H9 (cell line): ENCODE results near the gene TOMM70. TPM values are rescaled to one million over a fixed set of nuclear protein-coding genes. Genes with fewer than 3 reads are reported as not detected.

ENCODE experiments used
- DNase-seq: peaks from one replicate; pipeline ENCODE4 v3.0.0-alpha.2; 2017
- H2AFZ ChIP-seq: one replicate; pipeline ENCODE4 v1.6.1; 2013; ENCODE audit warnings: mild to moderate bottlenecking, low read length, control low read depth, moderate library complexity
- H2AK5ac ChIP-seq: 2 replicates; pipeline ENCODE4 v1.6.1; 2013; ENCODE audit warnings: low read length, control low read depth, mixed read lengths; ENCODE audit not compliant: insufficient read length
- H2BK120ac ChIP-seq: one replicate; pipeline ENCODE4 v1.6.1; 2013; ENCODE audit warnings: low read depth, mild to moderate bottlenecking, low read length, control low read depth, inconsistent platforms; ENCODE audit not compliant: poor library complexity, severe bottlenecking
- H2BK12ac ChIP-seq: 2 replicates; pipeline ENCODE4 v1.6.1; 2013; ENCODE audit warnings: low read length, control low read depth, mixed read lengths, low read depth; ENCODE audit not compliant: insufficient read length
- H2BK15ac ChIP-seq: 2 replicates; pipeline ENCODE4 v1.6.1; 2013; ENCODE audit warnings: low read depth, low read length, control low read depth
- H2BK20ac ChIP-seq: one replicate; pipeline ENCODE4 v1.6.1; 2013; ENCODE audit warnings: low read depth, mild to moderate bottlenecking, low read length, control low read depth, inconsistent platforms; ENCODE audit not compliant: poor library complexity, severe bottlenecking
- H2BK5ac ChIP-seq: 2 replicates; pipeline ENCODE4 v1.6.1; 2013; ENCODE audit warnings: low read length, control low read depth, mixed read lengths; ENCODE audit not compliant: insufficient read length
- H3K14ac ChIP-seq: 2 replicates; pipeline ENCODE4 v1.6.1; 2013; ENCODE audit warnings: low read length, control low read depth; ENCODE audit not compliant: insufficient read depth
- H3K18ac ChIP-seq: 2 replicates; pipeline ENCODE4 v1.6.1; 2013; ENCODE audit warnings: low read depth, mild to moderate bottlenecking, mixed read lengths, low read length, control low read depth; ENCODE audit not compliant: insufficient read length
- H3K23ac ChIP-seq: 2 replicates; pipeline ENCODE4 v1.6.1; 2013; ENCODE audit warnings: low read length, control low read depth, mixed read lengths, low read depth; ENCODE audit not compliant: insufficient read length
- H3K23me2 ChIP-seq: 2 replicates; pipeline ENCODE4 v1.6.1; 2013; ENCODE audit warnings: low read depth, mild to moderate bottlenecking, mixed read lengths, low read length, control low read depth; ENCODE audit not compliant: insufficient read length, poor library complexity, severe bottlenecking
- H3K27ac ChIP-seq: 2 replicates; pipeline ENCODE4 v1.5.1; 2013; ENCODE audit warnings: low read length, control low read depth, mixed read lengths, low read depth; ENCODE audit not compliant: insufficient read length
- H3K27me3 ChIP-seq: 2 replicates; pipeline ENCODE4 v1.6.1; 2013; ENCODE audit warnings: low read length, control low read depth, inconsistent platforms; ENCODE audit not compliant: insufficient read depth
- H3K4ac ChIP-seq: 2 replicates; pipeline ENCODE4 v1.6.1; 2013; ENCODE audit warnings: low read depth, mild to moderate bottlenecking, control low read depth, inconsistent platforms, low read length, moderate library complexity
- H3K4me1 ChIP-seq: 2 replicates; pipeline ENCODE4 v1.6.1; 2013; ENCODE audit warnings: low read length, control low read depth, inconsistent platforms; ENCODE audit not compliant: insufficient read depth
- H3K4me2 ChIP-seq: 2 replicates; pipeline ENCODE4 v1.6.1; 2013; ENCODE audit warnings: low read length, control low read depth, mixed read lengths; ENCODE audit not compliant: insufficient read length, insufficient read depth
- H3K56ac ChIP-seq: 2 replicates; pipeline ENCODE4 v1.6.1; 2013; ENCODE audit warnings: low read depth, mild to moderate bottlenecking, mixed read lengths, low read length, control low read depth; ENCODE audit not compliant: insufficient read length
- H3K79me1 ChIP-seq: 2 replicates; pipeline ENCODE4 v1.6.1; 2013; ENCODE audit warnings: low read depth, mild to moderate bottlenecking, moderate library complexity, low read length, control low read depth, inconsistent platforms; ENCODE audit not compliant: insufficient read depth, poor library complexity, severe bottlenecking
- H3K79me2 ChIP-seq: 2 replicates; pipeline ENCODE4 v1.6.1; 2013; ENCODE audit warnings: low read length, control low read depth, inconsistent platforms; ENCODE audit not compliant: insufficient read depth
- H3K9ac ChIP-seq: 2 replicates; pipeline ENCODE4 v1.6.1; 2013; ENCODE audit warnings: low read length, control low read depth, mixed read lengths; ENCODE audit not compliant: insufficient read length; ENCODE audit errors: extremely low read depth
- H3K9me3 ChIP-seq: one replicate; pipeline ENCODE4 v1.6.1; 2013; ENCODE audit warnings: low read depth, low read length, inconsistent platforms; ENCODE audit not compliant: control insufficient read depth
- H3T11ph ChIP-seq: one replicate; pipeline ENCODE4 v1.6.1; 2013; ENCODE audit warnings: mild to moderate bottlenecking, low read length, control low read depth, inconsistent platforms
- H4K20me1 ChIP-seq: one replicate; pipeline ENCODE4 v1.6.1; 2013; ENCODE audit not compliant: control insufficient read depth, insufficient read length, insufficient read depth
- H4K5ac ChIP-seq: 2 replicates; pipeline ENCODE4 v1.6.1; 2013; ENCODE audit warnings: low read depth, mild to moderate bottlenecking, mixed read lengths, low read length, control low read depth; ENCODE audit not compliant: insufficient read length
- H4K8ac ChIP-seq: replicated peaks from 2 replicates; pipeline ENCODE4 v1.6.1; 2013; ENCODE audit warnings: low read length, control low read depth, mixed read lengths, low read depth; ENCODE audit not compliant: insufficient read length
- H4K91ac ChIP-seq: 2 replicates; pipeline ENCODE4 v1.6.1; 2013; ENCODE audit warnings: low read depth, mild to moderate bottlenecking, moderate library complexity, mixed read lengths, low read length, control low read depth; ENCODE audit not compliant: insufficient read length
- H3K27ac Mint-ChIP-seq, 3 experiments: 2 replicates in 2 of 3; 3 replicates in 1 of 3; pipeline ENCODE4 v1.8.0; 2020 to 2021; ENCODE audit warnings: mixed read lengths in 3 of 3, mild to moderate bottlenecking in 1 of 3, moderate library complexity in 1 of 3
- H3K27me3 Mint-ChIP-seq: 2 replicates; pipeline ENCODE4 v1.8.0; 2021; ENCODE audit warnings: low read depth, mild to moderate bottlenecking, moderate library complexity, mixed read lengths
- H3K36me3 Mint-ChIP-seq, 3 experiments: 2 replicates in 2 of 3; 3 replicates in 1 of 3; pipeline ENCODE4 v1.8.0; 2020 to 2021; ENCODE audit warnings: low read depth in 3 of 3, mixed read lengths in 3 of 3; ENCODE audit not compliant: insufficient read depth in 1 of 3
- H3K4me1 Mint-ChIP-seq, 2 experiments: 2 replicates each; pipeline ENCODE4 v1.8.0; 2020; ENCODE audit warnings: mixed read lengths in 2 of 2
- H3K4me3 Mint-ChIP-seq, 2 experiments: 2 replicates in 1 of 2; 3 replicates in 1 of 2; pipeline ENCODE4 v1.8.0; 2020 to 2021; ENCODE audit warnings: mild to moderate bottlenecking in 2 of 2, mixed read lengths in 2 of 2, moderate library complexity in 1 of 2
- H3K9me3 Mint-ChIP-seq, 2 experiments: 2 replicates in 1 of 2; 3 replicates in 1 of 2; pipeline ENCODE4 v1.8.0; 2020; ENCODE audit warnings: mild to moderate bottlenecking in 2 of 2, mixed read lengths in 2 of 2, moderate library complexity in 1 of 2
- WGBS: extraction: QIAGEN DNeasy Blood & Tissue Kit; methylation state at CpG from one replicate; pipeline ENCODE4 v1.1.7; 2013; ENCODE audit warnings: missing lambda C conversion rate, low lambda C conversion rate, mixed read lengths; ENCODE audit not compliant: insufficient read length; ENCODE audit errors: extremely low coverage; 5-methylcytosine and 5-hydroxymethylcytosine counted together
- total RNA-seq: library from RNA; stranded (reverse); gene quantifications from 2 replicates; pipeline ENCODE4 v1.2.1, GENCODE V29; 2021
- TF ChIP-seq, protein P1 (sequence below): fragments of 200-600 bp; sonication (generic); conservative IDR thresholded peaks from 3 replicates; pipeline ENCODE4 v1.8.0; 2021; ENCODE audit warnings: antibody characterized with exemption, mild to moderate bottlenecking

TOMM70 gene
- total RNA-seq, 1 experiment from 2014 or later = 53.0 TPM

DNA sequence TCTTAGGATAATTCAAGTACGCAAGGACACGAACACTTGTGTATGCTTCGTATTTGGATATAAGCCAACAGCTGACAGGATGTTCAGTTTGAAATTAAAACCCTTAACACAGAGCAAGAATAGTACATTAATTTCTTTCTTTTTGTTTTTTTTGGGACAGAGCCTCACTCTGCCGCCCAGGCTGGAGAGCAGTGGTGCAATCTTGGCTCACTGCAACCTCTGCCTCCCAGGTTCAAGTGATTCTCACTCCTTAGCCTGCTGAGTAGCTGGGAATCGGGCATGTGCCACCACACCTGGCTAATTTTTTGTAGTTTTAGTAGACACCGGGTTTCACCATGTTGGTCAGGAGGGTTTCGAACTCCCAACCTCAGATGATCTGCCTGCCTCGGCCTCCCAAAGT, 32.4 kb downstream of the TOMM70 start:
- H4K8ac ChIP-seq = no peak overlapping the region
- TF ChIP-seq, protein P1, sequence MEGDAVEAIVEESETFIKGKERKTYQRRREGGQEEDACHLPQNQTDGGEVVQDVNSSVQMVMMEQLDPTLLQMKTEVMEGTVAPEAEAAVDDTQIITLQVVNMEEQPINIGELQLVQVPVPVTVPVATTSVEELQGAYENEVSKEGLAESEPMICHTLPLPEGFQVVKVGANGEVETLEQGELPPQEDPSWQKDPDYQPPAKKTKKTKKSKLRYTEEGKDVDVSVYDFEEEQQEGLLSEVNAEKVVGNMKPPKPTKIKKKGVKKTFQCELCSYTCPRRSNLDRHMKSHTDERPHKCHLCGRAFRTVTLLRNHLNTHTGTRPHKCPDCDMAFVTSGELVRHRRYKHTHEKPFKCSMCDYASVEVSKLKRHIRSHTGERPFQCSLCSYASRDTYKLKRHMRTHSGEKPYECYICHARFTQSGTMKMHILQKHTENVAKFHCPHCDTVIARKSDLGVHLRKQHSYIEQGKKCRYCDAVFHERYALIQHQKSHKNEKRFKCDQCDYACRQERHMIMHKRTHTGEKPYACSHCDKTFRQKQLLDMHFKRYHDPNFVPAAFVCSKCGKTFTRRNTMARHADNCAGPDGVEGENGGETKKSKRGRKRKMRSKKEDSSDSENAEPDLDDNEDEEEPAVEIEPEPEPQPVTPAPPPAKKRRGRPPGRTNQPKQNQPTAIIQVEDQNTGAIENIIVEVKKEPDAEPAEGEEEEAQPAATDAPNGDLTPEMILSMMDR = no peak
- Mint-ChIP-seq H3K9me3 (no peaks in the 10 kb centered on the region), H3K27ac (no peak overlapping the region), H3K4me3 (no peak overlapping the region), H3K27me3 (no peaks in the 10 kb centered on the region), H3K36me3 (peaks cover 18 to 77% (median 52%) of the 10 kb centered on the region in 3 experiments; a peak in 6 of 7 replicates), H3K4me1 (peaks cover 0 to 6% of the 10 kb centered on the region in 2 experiments; a peak in 1 of 4 replicates)
- H3K14ac ChIP-seq = no peak overlapping the region
- no peak overlapping the region for H3T11ph ChIP-seq
- no peak overlapping the region for H3K56ac ChIP-seq
- no peak overlapping the region for H2AFZ ChIP-seq
- H3K23ac ChIP-seq = no peak overlapping the region
- H3K9ac ChIP-seq = no peak overlapping the region
- H3K18ac ChIP-seq = no peak overlapping the region
- H3K79me2 ChIP-seq = no peaks in the 10 kb centered on the region
- no peak overlapping the region for H4K5ac ChIP-seq
- no peaks in the 10 kb centered on the region for H4K20me1 ChIP-seq
- H2BK120ac ChIP-seq = no peak overlapping the region
- H3K27me3 ChIP-seq = no peaks in the 10 kb centered on the region
- H2BK15ac ChIP-seq = no peak overlapping the region
- no peak for DNase-seq
- no peak overlapping the region for H3K4ac ChIP-seq
- no peaks in the 10 kb centered on the region for H3K23me2 ChIP-seq
- H4K91ac ChIP-seq = no peak overlapping the region
- H2AK5ac ChIP-seq = no peak overlapping the region
- H3K79me1 ChIP-seq = no peaks in the 10 kb centered on the region
- no peaks in the 10 kb centered on the region for H3K9me3 ChIP-seq
- no peaks in the 10 kb centered on the region for H3K4me1 ChIP-seq
- no CpG with 5 or more reads among the region's 8 CpGs for WGBS
- H2BK20ac ChIP-seq = no peak overlapping the region
- H2BK12ac ChIP-seq = no peak overlapping the region
- H3K27ac ChIP-seq = no peak overlapping the region
- no peak overlapping the region for H2BK5ac ChIP-seq
- H3K4me2 ChIP-seq = no peak overlapping the region
